ENCODE measurements around the gene SLIT3.

DNA sequence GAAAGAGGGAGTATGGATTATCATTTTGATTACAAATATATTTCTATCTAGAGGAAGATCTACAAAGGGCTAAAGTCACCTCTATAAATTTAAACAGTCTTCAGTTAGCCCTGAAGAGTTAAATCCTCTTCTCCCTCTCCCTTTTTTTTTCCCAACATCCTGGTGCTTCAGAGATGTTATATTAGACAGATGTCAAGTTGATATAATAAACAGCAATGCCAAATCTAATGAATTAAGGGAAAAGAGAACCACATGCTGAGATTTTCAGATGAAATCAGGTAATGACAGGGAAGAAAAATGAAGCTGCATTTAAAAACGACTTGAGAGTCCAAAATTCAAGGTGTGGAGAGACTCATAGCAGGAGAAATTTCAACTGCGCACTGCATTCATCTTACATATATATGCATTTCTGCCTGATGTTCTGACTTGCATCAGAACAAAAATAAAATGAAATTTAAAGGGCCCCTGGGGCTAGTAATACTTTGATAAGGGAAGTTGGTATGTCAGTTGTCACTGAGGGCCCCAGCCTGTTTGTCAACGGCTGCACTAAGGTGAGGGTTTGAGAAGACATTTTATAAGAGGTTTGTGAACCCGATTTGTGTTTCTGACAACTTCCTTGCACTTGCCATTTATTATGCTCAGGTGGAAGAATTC lies 382.9 kb downstream of the SLIT3 start:
- TF ChIP-seq TAF1 (IDR thresholded peaks at IDR 0.05; ENCODE audit: control insufficient read depth, extremely low read depth, insufficient read depth, low read length, severe bottlenecking) (no peak), RBM15 (IDR thresholded peaks at IDR 0.05; ENCODE audit: insufficient read depth, low read length) (no peak), KAT8 (IDR thresholded peaks at IDR 0.05; ENCODE audit: low read depth) (no peak), POLR2A (conservative IDR thresholded peaks at IDR 0.05) (no peak), ZZZ3 (IDR thresholded peaks at IDR 0.05) (no peak), THRAP3 (IDR thresholded peaks at IDR 0.05; ENCODE audit: borderline replicate concordance) (no peak), SMAD4 (CRISPR knock-in tag; conservative IDR thresholded peaks at IDR 0.05) (no peak), MEIS2 (IDR thresholded peaks at IDR 0.05; ENCODE audit: partially characterized antibody) (no peak), PHF8 (IDR thresholded peaks at IDR 0.05; ENCODE audit: borderline replicate concordance, low read length) (no peak), CTCF (IDR thresholded peaks at IDR 0.05 in 2 of 3, conservative IDR thresholded peaks at IDR 0.05 in 1 of 3; ENCODE audit: insufficient read depth in 2 of 3, low read depth in 1 of 3, low read length in 3 of 3) (no peak), OTX1 (CRISPR knock-in tag; IDR thresholded peaks at IDR 0.05) (no peak), TEAD4 (IDR thresholded peaks at IDR 0.05; ENCODE audit: low read length) (no peak), TEAD4 (CRISPR knock-in tag; IDR thresholded peaks at IDR 0.05; ENCODE audit: borderline replicate concordance) (no peak)
